H9 (cell line): Measurements from ENCODE around the gene MTF1. TPM values are rescaled to one million over a fixed set of nuclear protein-coding genes. Genes with fewer than 3 reads are reported as not detected.

Experiments used
- DNase-seq: peaks from one replicate; pipeline ENCODE4 v3.0.0-alpha.2; 2017
- H2AFZ ChIP-seq: one replicate; pipeline ENCODE4 v1.6.1; 2013; ENCODE audit warnings: mild to moderate bottlenecking, low read length, control low read depth, moderate library complexity
- H2AK5ac ChIP-seq: 2 replicates; pipeline ENCODE4 v1.6.1; 2013; ENCODE audit warnings: low read length, control low read depth, mixed read lengths; ENCODE audit not compliant: insufficient read length
- H2BK120ac ChIP-seq: one replicate; pipeline ENCODE4 v1.6.1; 2013; ENCODE audit warnings: low read depth, mild to moderate bottlenecking, low read length, control low read depth, inconsistent platforms; ENCODE audit not compliant: poor library complexity, severe bottlenecking
- H2BK12ac ChIP-seq: 2 replicates; pipeline ENCODE4 v1.6.1; 2013; ENCODE audit warnings: low read length, control low read depth, mixed read lengths, low read depth; ENCODE audit not compliant: insufficient read length
- H2BK15ac ChIP-seq: 2 replicates; pipeline ENCODE4 v1.6.1; 2013; ENCODE audit warnings: low read depth, low read length, control low read depth
- H2BK20ac ChIP-seq: one replicate; pipeline ENCODE4 v1.6.1; 2013; ENCODE audit warnings: low read depth, mild to moderate bottlenecking, low read length, control low read depth, inconsistent platforms; ENCODE audit not compliant: poor library complexity, severe bottlenecking
- H2BK5ac ChIP-seq: 2 replicates; pipeline ENCODE4 v1.6.1; 2013; ENCODE audit warnings: low read length, control low read depth, mixed read lengths; ENCODE audit not compliant: insufficient read length
- H3K14ac ChIP-seq: 2 replicates; pipeline ENCODE4 v1.6.1; 2013; ENCODE audit warnings: low read length, control low read depth; ENCODE audit not compliant: insufficient read depth
- H3K18ac ChIP-seq: 2 replicates; pipeline ENCODE4 v1.6.1; 2013; ENCODE audit warnings: low read depth, mild to moderate bottlenecking, mixed read lengths, low read length, control low read depth; ENCODE audit not compliant: insufficient read length
- H3K23ac ChIP-seq: 2 replicates; pipeline ENCODE4 v1.6.1; 2013; ENCODE audit warnings: low read length, control low read depth, mixed read lengths, low read depth; ENCODE audit not compliant: insufficient read length
- H3K23me2 ChIP-seq: 2 replicates; pipeline ENCODE4 v1.6.1; 2013; ENCODE audit warnings: low read depth, mild to moderate bottlenecking, mixed read lengths, low read length, control low read depth; ENCODE audit not compliant: insufficient read length, poor library complexity, severe bottlenecking
- H3K27ac ChIP-seq: 2 replicates; pipeline ENCODE4 v1.5.1; 2013; ENCODE audit warnings: low read length, control low read depth, mixed read lengths, low read depth; ENCODE audit not compliant: insufficient read length
- H3K27me3 ChIP-seq: 2 replicates; pipeline ENCODE4 v1.6.1; 2013; ENCODE audit warnings: low read length, control low read depth, inconsistent platforms; ENCODE audit not compliant: insufficient read depth
- H3K4ac ChIP-seq: 2 replicates; pipeline ENCODE4 v1.6.1; 2013; ENCODE audit warnings: low read depth, mild to moderate bottlenecking, control low read depth, inconsistent platforms, low read length, moderate library complexity
- H3K4me1 ChIP-seq: 2 replicates; pipeline ENCODE4 v1.6.1; 2013; ENCODE audit warnings: low read length, control low read depth, inconsistent platforms; ENCODE audit not compliant: insufficient read depth
- H3K4me2 ChIP-seq: 2 replicates; pipeline ENCODE4 v1.6.1; 2013; ENCODE audit warnings: low read length, control low read depth, mixed read lengths; ENCODE audit not compliant: insufficient read length, insufficient read depth
- H3K56ac ChIP-seq: 2 replicates; pipeline ENCODE4 v1.6.1; 2013; ENCODE audit warnings: low read depth, mild to moderate bottlenecking, mixed read lengths, low read length, control low read depth; ENCODE audit not compliant: insufficient read length
- H3K79me1 ChIP-seq: 2 replicates; pipeline ENCODE4 v1.6.1; 2013; ENCODE audit warnings: low read depth, mild to moderate bottlenecking, moderate library complexity, low read length, control low read depth, inconsistent platforms; ENCODE audit not compliant: insufficient read depth, poor library complexity, severe bottlenecking
- H3K79me2 ChIP-seq: 2 replicates; pipeline ENCODE4 v1.6.1; 2013; ENCODE audit warnings: low read length, control low read depth, inconsistent platforms; ENCODE audit not compliant: insufficient read depth
- H3K9ac ChIP-seq: 2 replicates; pipeline ENCODE4 v1.6.1; 2013; ENCODE audit warnings: low read length, control low read depth, mixed read lengths; ENCODE audit not compliant: insufficient read length; ENCODE audit errors: extremely low read depth
- H3K9me3 ChIP-seq: one replicate; pipeline ENCODE4 v1.6.1; 2013; ENCODE audit warnings: low read depth, low read length, inconsistent platforms; ENCODE audit not compliant: control insufficient read depth
- H3T11ph ChIP-seq: one replicate; pipeline ENCODE4 v1.6.1; 2013; ENCODE audit warnings: mild to moderate bottlenecking, low read length, control low read depth, inconsistent platforms
- H4K20me1 ChIP-seq: one replicate; pipeline ENCODE4 v1.6.1; 2013; ENCODE audit not compliant: control insufficient read depth, insufficient read length, insufficient read depth
- H4K5ac ChIP-seq: 2 replicates; pipeline ENCODE4 v1.6.1; 2013; ENCODE audit warnings: low read depth, mild to moderate bottlenecking, mixed read lengths, low read length, control low read depth; ENCODE audit not compliant: insufficient read length
- H4K8ac ChIP-seq: replicated peaks from 2 replicates; pipeline ENCODE4 v1.6.1; 2013; ENCODE audit warnings: low read length, control low read depth, mixed read lengths, low read depth; ENCODE audit not compliant: insufficient read length
- H4K91ac ChIP-seq: 2 replicates; pipeline ENCODE4 v1.6.1; 2013; ENCODE audit warnings: low read depth, mild to moderate bottlenecking, moderate library complexity, mixed read lengths, low read length, control low read depth; ENCODE audit not compliant: insufficient read length
- H3K27ac Mint-ChIP-seq, 3 experiments: 2 replicates in 2 of 3; 3 replicates in 1 of 3; pipeline ENCODE4 v1.8.0; 2020 to 2021; ENCODE audit warnings: mixed read lengths in 3 of 3, mild to moderate bottlenecking in 1 of 3, moderate library complexity in 1 of 3
- H3K27me3 Mint-ChIP-seq: 2 replicates; pipeline ENCODE4 v1.8.0; 2021; ENCODE audit warnings: low read depth, mild to moderate bottlenecking, moderate library complexity, mixed read lengths
- H3K36me3 Mint-ChIP-seq, 3 experiments: 2 replicates in 2 of 3; 3 replicates in 1 of 3; pipeline ENCODE4 v1.8.0; 2020 to 2021; ENCODE audit warnings: low read depth in 3 of 3, mixed read lengths in 3 of 3; ENCODE audit not compliant: insufficient read depth in 1 of 3
- H3K4me1 Mint-ChIP-seq, 2 experiments: 2 replicates each; pipeline ENCODE4 v1.8.0; 2020; ENCODE audit warnings: mixed read lengths in 2 of 2
- H3K4me3 Mint-ChIP-seq, 2 experiments: 2 replicates in 1 of 2; 3 replicates in 1 of 2; pipeline ENCODE4 v1.8.0; 2020 to 2021; ENCODE audit warnings: mild to moderate bottlenecking in 2 of 2, mixed read lengths in 2 of 2, moderate library complexity in 1 of 2
- H3K9me3 Mint-ChIP-seq, 2 experiments: 2 replicates in 1 of 2; 3 replicates in 1 of 2; pipeline ENCODE4 v1.8.0; 2020; ENCODE audit warnings: mild to moderate bottlenecking in 2 of 2, mixed read lengths in 2 of 2, moderate library complexity in 1 of 2
- WGBS: extraction: QIAGEN DNeasy Blood & Tissue Kit; methylation state at CpG from one replicate; pipeline ENCODE4 v1.1.7; 2013; ENCODE audit warnings: missing lambda C conversion rate, low lambda C conversion rate, mixed read lengths; ENCODE audit not compliant: insufficient read length; ENCODE audit errors: extremely low coverage; 5-methylcytosine and 5-hydroxymethylcytosine counted together
- total RNA-seq: library from RNA; stranded (reverse); gene quantifications from 2 replicates; pipeline ENCODE4 v1.2.1, GENCODE V29; 2021
- TF ChIP-seq, protein P1 (sequence below): fragments of 200-600 bp; sonication (generic); conservative IDR thresholded peaks from 3 replicates; pipeline ENCODE4 v1.8.0; 2021; ENCODE audit warnings: antibody characterized with exemption, mild to moderate bottlenecking

Gene MTF1
- total RNA-seq, 1 experiment from 2014 or later, result 17.0 TPM

- no peak overlapping the region for H4K5ac ChIP-seq
- no peak overlapping the region for H2BK15ac ChIP-seq
- H3K9ac ChIP-seq, result no peak overlapping the region
- H3K9me3 Mint-ChIP-seq, result peaks cover 13 to 15% of the 10 kb centered on the region in 2 experiments; a peak in 4 of 5 replicates
- no peaks in the 10 kb centered on the region for H3K4me1 ChIP-seq
- peaks cover 5 to 27% (median 7%) of the 10 kb centered on the region in 3 experiments; a peak in 4 of 7 replicates for H3K36me3 Mint-ChIP-seq
- H3K4me2 ChIP-seq, result no peak overlapping the region
- no peak overlapping the region for H3K18ac ChIP-seq
- TF ChIP-seq, protein P1, sequence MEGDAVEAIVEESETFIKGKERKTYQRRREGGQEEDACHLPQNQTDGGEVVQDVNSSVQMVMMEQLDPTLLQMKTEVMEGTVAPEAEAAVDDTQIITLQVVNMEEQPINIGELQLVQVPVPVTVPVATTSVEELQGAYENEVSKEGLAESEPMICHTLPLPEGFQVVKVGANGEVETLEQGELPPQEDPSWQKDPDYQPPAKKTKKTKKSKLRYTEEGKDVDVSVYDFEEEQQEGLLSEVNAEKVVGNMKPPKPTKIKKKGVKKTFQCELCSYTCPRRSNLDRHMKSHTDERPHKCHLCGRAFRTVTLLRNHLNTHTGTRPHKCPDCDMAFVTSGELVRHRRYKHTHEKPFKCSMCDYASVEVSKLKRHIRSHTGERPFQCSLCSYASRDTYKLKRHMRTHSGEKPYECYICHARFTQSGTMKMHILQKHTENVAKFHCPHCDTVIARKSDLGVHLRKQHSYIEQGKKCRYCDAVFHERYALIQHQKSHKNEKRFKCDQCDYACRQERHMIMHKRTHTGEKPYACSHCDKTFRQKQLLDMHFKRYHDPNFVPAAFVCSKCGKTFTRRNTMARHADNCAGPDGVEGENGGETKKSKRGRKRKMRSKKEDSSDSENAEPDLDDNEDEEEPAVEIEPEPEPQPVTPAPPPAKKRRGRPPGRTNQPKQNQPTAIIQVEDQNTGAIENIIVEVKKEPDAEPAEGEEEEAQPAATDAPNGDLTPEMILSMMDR, result no peak
- WGBS, result no CpG with 5 or more reads among the region's 6 CpGs
- no peaks in the 10 kb centered on the region for H3K4me1 Mint-ChIP-seq
- H3K27me3 ChIP-seq, result no peaks in the 10 kb centered on the region
- H3K79me2 ChIP-seq, result no peaks in the 10 kb centered on the region
- H3K79me1 ChIP-seq, result no peaks in the 10 kb centered on the region
- no peak overlapping the region for H3T11ph ChIP-seq
- no peak overlapping the region for H2BK120ac ChIP-seq
- H3K14ac ChIP-seq, result no peak overlapping the region
- H4K8ac ChIP-seq, result no peak overlapping the region
- H3K4ac ChIP-seq, result no peak overlapping the region
- H2BK5ac ChIP-seq, result no peak overlapping the region
- no peak overlapping the region for H3K27ac ChIP-seq
- no peak for DNase-seq
- H3K23me2 ChIP-seq, result no peaks in the 10 kb centered on the region
- H3K27ac Mint-ChIP-seq, result peak overlapping the region in 1 of 3 experiments; percentile 21; a peak in 2 of 7 replicates
- no peak overlapping the region for H4K91ac ChIP-seq
- H2BK20ac ChIP-seq, result no peak overlapping the region
- H3K56ac ChIP-seq, result no peak overlapping the region
- H4K20me1 ChIP-seq, result no peaks in the 10 kb centered on the region
- no peak overlapping the region for H2AFZ ChIP-seq
- H2BK12ac ChIP-seq, result no peak overlapping the region
- H3K9me3 ChIP-seq, result no peaks in the 10 kb centered on the region
- H3K4me3 Mint-ChIP-seq, result no peak overlapping the region
- H3K27me3 Mint-ChIP-seq, result no peaks in the 10 kb centered on the region
- no peak overlapping the region for H3K23ac ChIP-seq
- no peak overlapping the region for H2AK5ac ChIP-seq
These were observed 42.5 kb upstream of the MTF1 start for GRCh38 chr1:37901893-37902225.
